Esophagus muscularis mucosa (tissue), 4 donors: Measurements from ENCODE around the gene DNASE1L1. TPM values are rescaled to one million over a fixed set of nuclear protein-coding genes. Genes with fewer than 3 reads are reported as not detected.
A peak's percentile ranks its signal among the peaks of the same experiment; 100 is the strongest.

Experiments
- DNase-seq: peaks from one replicate; pipeline ENCODE4 v3.0.0-alpha.2; 2017; ENCODE audit errors: extremely low spot score
- H3K27ac ChIP-seq, 4 donors: fragments of 200-600 bp; sonication (generic); replicated peaks in 1 of 4; 1 replicate in 3 of 4; 2 replicates in 1 of 4; pipeline ENCODE4 v1.5.1; 2016 to 2019; ENCODE audit warnings: mild to moderate bottlenecking in 1 of 4
- H3K27me3 ChIP-seq, 4 donors: fragments of 200-600 bp; sonication (generic); one replicate each; pipeline versions ENCODE4 v1.5.1 to v1.6.0; 2016 to 2019
- H3K36me3 ChIP-seq, 4 donors: fragments of 200-600 bp; sonication (generic); one replicate each; pipeline ENCODE4 v1.5.1; 2016 to 2019
- H3K4me1 ChIP-seq, 4 donors: fragments of 200-600 bp; sonication (generic); one replicate each; pipeline ENCODE4 v1.5.1; 2016 to 2019
- H3K4me3 ChIP-seq, 4 donors: fragments of 200-600 bp; sonication (generic); 1 replicate in 2 of 4; 2 replicates in 2 of 4; pipeline ENCODE4 v1.5.1; 2016 to 2019; ENCODE audit warnings: mild to moderate bottlenecking in 4 of 4, moderate library complexity in 1 of 4
- H3K9me3 ChIP-seq, 4 donors: fragments of 200-600 bp; sonication (generic); 1 replicate in 3 of 4; 2 replicates in 1 of 4; pipeline ENCODE4 v1.5.1; 2016 to 2019
- EP300 ChIP-seq: sonication (generic); formaldehyde crosslinking; IDR thresholded peaks from one replicate; pipeline ENCODE4 v1.6.1; 2017; ENCODE audit warnings: antibody characterized with exemption
- POLR2A ChIP-seq: fragments of 450-650 bp; IDR thresholded peaks from one replicate; pipeline ENCODE4 v1.6.1; 2017; ENCODE audit warnings: antibody characterized with exemption, moderate library complexity, mild to moderate bottlenecking, low read depth
- POLR2AphosphoS5 ChIP-seq, 2 donors: sonication (generic); formaldehyde crosslinking; IDR thresholded peaks; one replicate each; pipeline ENCODE4 v1.6.1; 2017; ENCODE audit warnings: antibody characterized with exemption in 2 of 2
- WGBS: methylation state at CpG from one replicate; pipeline ENCODE4 v1.1.5; 2018; 5-methylcytosine and 5-hydroxymethylcytosine counted together
- intact Hi-C: fragments of 100-400 bp; cut with DNase I; formaldehyde crosslinking; loops from one replicate; pipeline ENCODE4 v1.15.1; 2023
- total RNA-seq, 4 donors: library from RNA; depleted of rRNA; stranded (reverse); fragments of >200 nt; gene quantifications; one replicate each; pipeline versions ENCODE4 v1.1.0 to v1.2.1, GENCODE V29; 2016
- TF ChIP-seq, protein P1 (sequence below), 3 experiments: fragments of 200-600 bp in 2 of 3; fragments of 450-650 bp in 1 of 3; sonication (generic) in 2 of 3; IDR thresholded peaks; one replicate each; pipeline ENCODE4 v1.5.1; 2017 to 2019; ENCODE audit warnings: antibody characterized with exemption in 3 of 3, mild to moderate bottlenecking in 2 of 3, moderate library complexity in 1 of 3

Gene DNASE1L1
- total RNA-seq, 4 donors from 2014 or later = 19.9 to 24.3 (median 22.6) TPM

GRCh38 chrX:154444755-154445246 lies 35.7 kb upstream of the DNASE1L1 start:
- intact Hi-C loops = no loop called here
- Histone ChIP-seq H3K4me3 (peak overlapping the region; percentile 63 to 73 (median 66)), H3K36me3 (peaks cover 19 to 66% (median 64%) of the 10 kb centered on the region in 4 donors), H3K27me3 (no peaks in the 10 kb centered on the region), H3K9me3 (no peaks in the 10 kb centered on the region), H3K4me1 (peaks cover 12 to 29% (median 26%) of the 10 kb centered on the region in 4 donors), H3K27ac (peak overlapping the region; percentile 86 to 89 (median 88))
- no peak for DNase-seq
- 78% methylated on average over 8 of the region's 13 CpGs for WGBS
- TF ChIP-seq EP300 (no peak), POLR2A (no peak), POLR2AphosphoS5 (IDR thresholded peaks at IDR 0.05) (no peak)
- TF ChIP-seq, protein P1, sequence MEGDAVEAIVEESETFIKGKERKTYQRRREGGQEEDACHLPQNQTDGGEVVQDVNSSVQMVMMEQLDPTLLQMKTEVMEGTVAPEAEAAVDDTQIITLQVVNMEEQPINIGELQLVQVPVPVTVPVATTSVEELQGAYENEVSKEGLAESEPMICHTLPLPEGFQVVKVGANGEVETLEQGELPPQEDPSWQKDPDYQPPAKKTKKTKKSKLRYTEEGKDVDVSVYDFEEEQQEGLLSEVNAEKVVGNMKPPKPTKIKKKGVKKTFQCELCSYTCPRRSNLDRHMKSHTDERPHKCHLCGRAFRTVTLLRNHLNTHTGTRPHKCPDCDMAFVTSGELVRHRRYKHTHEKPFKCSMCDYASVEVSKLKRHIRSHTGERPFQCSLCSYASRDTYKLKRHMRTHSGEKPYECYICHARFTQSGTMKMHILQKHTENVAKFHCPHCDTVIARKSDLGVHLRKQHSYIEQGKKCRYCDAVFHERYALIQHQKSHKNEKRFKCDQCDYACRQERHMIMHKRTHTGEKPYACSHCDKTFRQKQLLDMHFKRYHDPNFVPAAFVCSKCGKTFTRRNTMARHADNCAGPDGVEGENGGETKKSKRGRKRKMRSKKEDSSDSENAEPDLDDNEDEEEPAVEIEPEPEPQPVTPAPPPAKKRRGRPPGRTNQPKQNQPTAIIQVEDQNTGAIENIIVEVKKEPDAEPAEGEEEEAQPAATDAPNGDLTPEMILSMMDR (IDR thresholded peaks at IDR 0.05) = no peak

DNA sequence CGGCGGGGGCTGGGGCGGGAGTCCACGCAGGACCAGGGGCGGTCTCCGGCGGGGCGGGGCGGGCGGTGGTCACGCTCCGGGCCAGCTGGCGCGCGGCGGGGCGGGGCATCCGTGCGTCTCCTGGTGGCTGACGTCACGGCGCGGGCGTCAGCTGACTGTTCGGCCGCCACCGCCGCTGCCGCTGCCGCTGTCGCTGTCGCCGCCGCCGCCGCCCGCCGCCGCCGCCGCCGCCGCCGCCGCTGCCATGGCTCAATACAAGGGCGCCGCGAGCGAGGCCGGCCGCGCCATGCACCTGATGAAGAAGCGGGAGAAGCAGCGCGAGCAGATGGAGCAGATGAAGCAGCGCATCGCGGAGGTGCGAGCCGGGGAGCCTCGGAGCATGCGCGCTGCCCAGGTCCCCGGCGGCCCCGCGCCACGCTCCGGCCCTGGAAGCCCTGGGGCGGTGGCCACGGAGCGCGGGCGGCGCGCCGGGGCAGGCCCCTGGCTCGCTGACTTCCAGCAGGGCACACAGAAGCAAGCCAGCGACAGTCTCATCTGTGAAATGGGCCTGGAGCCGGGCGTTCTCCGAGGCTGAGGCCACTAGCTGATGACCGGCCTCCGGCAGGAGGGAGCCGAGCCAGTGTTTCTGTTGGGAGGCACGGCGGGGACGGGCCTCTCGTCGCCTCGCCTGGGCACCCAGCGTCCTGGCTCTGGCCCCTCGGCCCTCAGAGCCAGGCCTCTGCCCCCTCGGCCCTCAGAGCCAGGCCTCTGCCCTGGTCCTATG lies 35.1 kb upstream of the DNASE1L1 start, which contains the start of gene FAM50A:
TSS of gene FAM50A (plus strand) at position 150 of the 763 bp plus-strand sequence. CDS start at position 245, 95 bp downstream.
- DNase-seq = peak; percentile 93
- intact Hi-C loops = no loop called here
- 66% methylated on average over 10 of the region's 94 CpGs for WGBS
- TF ChIP-seq POLR2A (no peak), POLR2AphosphoS5 (IDR thresholded peaks at IDR 0.05) (peak; percentile 6 to 35), EP300 (no peak)
- TF ChIP-seq, protein P1 (IDR thresholded peaks at IDR 0.05) = no peak
- H3K4me3 ChIP-seq = peak within 1 kb of the TSS; percentile 63 to 73 (median 66)
- no peaks in the 10 kb centered on the region for H3K9me3 ChIP-seq
- peaks cover 14 to 63% (median 60%) of the 10 kb centered on the region in 4 donors for H3K36me3 ChIP-seq
- H3K27me3 ChIP-seq = no peaks in the 10 kb centered on the region
- peak within 1 kb of the TSS; percentile 86 to 89 (median 88) for H3K27ac ChIP-seq
- peaks cover 12 to 35% (median 31%) of the 10 kb centered on the region in 4 donors for H3K4me1 ChIP-seq

- H3K4me1 ChIP-seq = peaks cover 14 to 42% (median 38%) of the 10 kb centered on the region in 4 donors
- peak overlapping the region; percentile 63 to 73 (median 66) for H3K4me3 ChIP-seq
- H3K27me3 ChIP-seq = no peaks in the 10 kb centered on the region
- DNase-seq = no peak
- peaks cover 7 to 60% (median 54%) of the 10 kb centered on the region in 4 donors for H3K36me3 ChIP-seq
- TF ChIP-seq POLR2AphosphoS5 (IDR thresholded peaks at IDR 0.05) (no peak), POLR2A (no peak), EP300 (no peak)
- TF ChIP-seq, protein P1 (IDR thresholded peaks at IDR 0.05) = no peak
- intact Hi-C loops = no loop called here
- WGBS = 50% methylated on average over 9 of the region's 10 CpGs
- H3K27ac ChIP-seq = peak overlapping the region; percentile 86 to 89 (median 88)
- H3K9me3 ChIP-seq = no peaks in the 10 kb centered on the region
Observed at GRCh38 chrX:154443479-154443910, 34.4 kb upstream of the DNASE1L1 start.

GRCh38 chrX:154441984-154442707 lies 33.1 kb upstream of the DNASE1L1 start:
- WGBS = 83% methylated on average over 19 of the region's 21 CpGs
- DNase-seq = no peak
- intact Hi-C loops = no loop called here
- TF ChIP-seq, protein P1 (IDR thresholded peaks at IDR 0.05) = no peak
- no peak for TF ChIP-seq POLR2AphosphoS5 (IDR thresholded peaks at IDR 0.05)
- no peak for TF ChIP-seq EP300
- TF ChIP-seq POLR2A = no peak
- no peaks in the 10 kb centered on the region for H3K27me3 ChIP-seq
- peaks cover 16 to 48% (median 46%) of the 10 kb centered on the region in 4 donors for H3K4me1 ChIP-seq
- H3K27ac ChIP-seq = no peak overlapping the region
- no peak overlapping the region for H3K4me3 ChIP-seq
- H3K36me3 ChIP-seq = peaks cover 4 to 55% (median 49%) of the 10 kb centered on the region in 4 donors
- H3K9me3 ChIP-seq = no peaks in the 10 kb centered on the region
